HEK293T (cell line): ENCODE data around the gene AHNAK.

Experiments used
- BHLHE40 ChIP-seq: fragments of 450-650 bp; IDR thresholded peaks from 2 replicates; pipeline ENCODE4 v1.6.1; 2016; ENCODE audit warnings: mild to moderate bottlenecking, moderate library complexity, borderline replicate concordance
- ELF4 ChIP-seq: fragments of 450-650 bp; IDR thresholded peaks from 2 replicates; pipeline ENCODE4 v1.6.1; 2017; ENCODE audit warnings: antibody characterized with exemption
- FOXK2 ChIP-seq: fragments of 450-650 bp; IDR thresholded peaks from 2 replicates; pipeline ENCODE4 v1.6.1; 2016; ENCODE audit warnings: mild to moderate bottlenecking
- FOXM1 ChIP-seq: fragments of 450-650 bp; IDR thresholded peaks from 2 replicates; pipeline ENCODE4 v1.6.1; 2017; ENCODE audit warnings: mild to moderate bottlenecking, borderline replicate concordance
- HDGF ChIP-seq: fragments of 450-650 bp; IDR thresholded peaks from 2 replicates; pipeline ENCODE4 v1.6.1; 2017; ENCODE audit warnings: antibody characterized with exemption, borderline replicate concordance
- L3MBTL2 ChIP-seq: fragments of 450-650 bp; conservative IDR thresholded peaks from 2 replicates; pipeline ENCODE4 v1.6.1; 2016; ENCODE audit warnings: mild to moderate bottlenecking
- PKNOX1 ChIP-seq: fragments of 450-650 bp; IDR thresholded peaks from 2 replicates; pipeline ENCODE4 v1.6.1; 2016
- TARDBP ChIP-seq: fragments of 450-650 bp; IDR thresholded peaks from 2 replicates; pipeline ENCODE4 v1.6.1; 2016

GRCh38 chr11:62418733-62419132 lies 127.9 kb downstream of the AHNAK start, which contains the start of gene SCGB1A1:
- TF ChIP-seq HDGF (no peak), FOXM1 (no peak), ELF4 (no peak), FOXK2 (no peak), TARDBP (no peak), BHLHE40 (no peak), PKNOX1 (no peak), L3MBTL2 (no peak)
